HG03558 (cell line): Measurements from ENCODE around the gene UNC13B.

Experiments
- ATAC-seq: cut with Tn5 transposase; IDR thresholded peaks from one replicate; pipeline ENCODE4 v1.9.1; 2021; ENCODE audit warnings: moderate number of reproducible peaks; ENCODE audit not compliant: unreplicated experiment; ENCODE audit errors: extremely low read depth

The UNC13B gene

GRCh38 chr9:35357116-35357515 lies 195.3 kb downstream of the UNC13B start:
- no peak for ATAC-seq

GRCh38 chr9:35357826-35358225 lies 196.0 kb downstream of the UNC13B start:
- ATAC-seq: no peak

GRCh38 chr9:35364817-35365585 lies 203.2 kb downstream of the UNC13B start:
- ATAC-seq: no peak

GRCh38 chr9:35366627-35367026 lies 204.8 kb downstream of the UNC13B start:
- no peak for ATAC-seq

GRCh38 chr9:35367451-35367850 lies 205.6 kb downstream of the UNC13B start:
- no peak for ATAC-seq

GRCh38 chr9:35370241-35370640 lies 208.4 kb downstream of the UNC13B start:
- ATAC-seq: no peak

GRCh38 chr9:35374436-35374835 lies 212.6 kb downstream of the UNC13B start:
- ATAC-seq: no peak

- no peak for ATAC-seq
These were observed 213.1 kb downstream of the UNC13B start for GRCh38 chr9:35374910-35375309.

GRCh38 chr9:35380039-35380438 lies 218.2 kb downstream of the UNC13B start:
- ATAC-seq: no peak

- no peak for ATAC-seq
These were observed 218.8 kb downstream of the UNC13B start for GRCh38 chr9:35380619-35381018.

GRCh38 chr9:35385042-35385441 lies 223.2 kb downstream of the UNC13B start:
- no peak for ATAC-seq

- ATAC-seq: no peak
These were observed 233.4 kb downstream of the UNC13B start for GRCh38 chr9:35395076-35395705.

- no peak for ATAC-seq
These were observed 233.9 kb downstream of the UNC13B start for GRCh38 chr9:35395706-35396101.

- no peak for ATAC-seq
These were observed 234.9 kb downstream of the UNC13B start for GRCh38 chr9:35396560-35397215.

- no peak for ATAC-seq
These were observed 235.4 kb downstream of the UNC13B start for GRCh38 chr9:35397216-35397698.

- ATAC-seq: no peak
These were observed 236.1 kb downstream of the UNC13B start for GRCh38 chr9:35397923-35398322.

- no peak for ATAC-seq
These were observed 237.0 kb downstream of the UNC13B start for GRCh38 chr9:35398651-35399335.

- ATAC-seq: no peak
These were observed 243.1 kb downstream of the UNC13B start for GRCh38 chr9:35404865-35405264.

- no peak for ATAC-seq
These were observed 244.6 kb downstream of the UNC13B start for GRCh38 chr9:35406183-35406959.

GRCh38 chr9:35407846-35408245 lies 246.0 kb downstream of the UNC13B start:
- no peak for ATAC-seq
